SK-N-SH (cell line): ENCODE data around the gene DEPDC1. TPM values are rescaled to one million over a fixed set of nuclear protein-coding genes. Genes with fewer than 3 reads are reported as not detected.
A peak's percentile ranks its signal among the peaks of the same experiment; 100 is the strongest.

Source experiments
- CTCF ChIA-PET: fragments of 300-600, 350-600 bp; formaldehyde crosslinking; extraction: SDS; loops from one replicate; lab custom pipeline; 2021; lab: Yijun Ruan, JAX
- POLR2A ChIA-PET: fragments of 350-600 bp; sonication (Branson Sonifier 250); formaldehyde crosslinking; extraction: SDS; loops from one replicate; lab custom pipeline; 2020; ENCODE audit warnings: antibody characterized with exemption, inconsistent platforms; lab: Yijun Ruan, JAX
- DNase-seq: peaks from one replicate; pipeline ENCODE4 v3.0.0; 2012
- H2AFZ ChIP-seq: fragments of 200-600 bp; sonication (generic); 2 replicates; pipeline ENCODE4 v1.8.1; 2016; ENCODE audit warnings: antibody characterized with exemption, mild to moderate bottlenecking, low read depth
- H3F3A ChIP-seq: fragments of 200-600 bp; sonication (generic); replicated peaks from 2 replicates; pipeline ENCODE3; 2016; ENCODE audit warnings: antibody characterized with exemption, mild to moderate bottlenecking; ENCODE audit not compliant: insufficient read depth
- H3K27ac ChIP-seq, 2 experiments: fragments of 200-500 bp in 1 of 2; fragments of 200-600 bp in 1 of 2; sonication (Bioruptor generic) in 1 of 2; sonication (generic), shearing (Covaris generic) in 1 of 2; 2 replicates each; pipeline versions ENCODE4 v1.5.1 to v1.6.1; 2014 to 2016; ENCODE audit warnings: low read depth in 2 of 2, inconsistent platforms in 1 of 2, low read length in 1 of 2, mild to moderate bottlenecking in 1 of 2, mixed read lengths in 1 of 2
- H3K27me3 ChIP-seq: fragments of 200-600 bp; sonication (generic), shearing (Covaris generic); 2 replicates; pipeline ENCODE4 v1.6.1; 2016; ENCODE audit warnings: mixed run types; ENCODE audit not compliant: insufficient read depth
- H3K36me3 ChIP-seq, 2 experiments: fragments of 200-500 bp in 1 of 2; fragments of 200-600 bp in 1 of 2; sonication (Bioruptor generic) in 1 of 2; sonication (generic) in 1 of 2; replicated peaks in 1 of 2; 2 replicates each; pipeline versions ENCODE3 to v1.5.1; 2014 to 2016; ENCODE audit warnings: low read length in 1 of 2, mild to moderate bottlenecking in 1 of 2; ENCODE audit not compliant: insufficient read depth in 2 of 2, control insufficient read depth in 1 of 2
- H3K4me1 ChIP-seq, 2 experiments: fragments of 200-500 bp in 1 of 2; fragments of 200-600 bp in 1 of 2; sonication (Bioruptor generic) in 1 of 2; sonication (generic), shearing (Covaris generic) in 1 of 2; 2 replicates each; pipeline versions ENCODE4 v1.5.1 to v1.6.1; 2014 to 2016; ENCODE audit warnings: low read depth in 1 of 2, low read length in 1 of 2, mixed run types in 1 of 2; ENCODE audit not compliant: insufficient read depth in 2 of 2, control insufficient read depth in 1 of 2
- H3K4me2 ChIP-seq: fragments of 200-600 bp; sonication (generic), shearing (Covaris generic); 2 replicates; pipeline ENCODE4 v1.6.1; 2017; ENCODE audit warnings: mixed run types
- H3K4me3 ChIP-seq, 2 experiments: fragments of 200-500 bp in 1 of 2; fragments of 200-600 bp in 1 of 2; sonication (Bioruptor generic) in 1 of 2; sonication (generic), shearing (Covaris generic) in 1 of 2; 2 replicates each; pipeline versions ENCODE4 v1.5.1 to v1.8.1; 2014 to 2016; ENCODE audit warnings: low read depth in 2 of 2, inconsistent platforms in 1 of 2, low read length in 1 of 2, mild to moderate bottlenecking in 1 of 2, mixed read lengths in 1 of 2, moderate library complexity in 1 of 2
- H3K79me2 ChIP-seq: fragments of 200-600 bp; sonication (generic); 2 replicates; pipeline ENCODE4 v1.8.1; 2017; ENCODE audit warnings: mild to moderate bottlenecking; ENCODE audit not compliant: insufficient read depth
- H3K9ac ChIP-seq: fragments of 200-600 bp; sonication (generic); 2 replicates; pipeline ENCODE4 v1.6.1; 2017; ENCODE audit warnings: mixed run types
- H3K9me2 ChIP-seq: fragments of 200-600 bp; sonication (generic); 2 replicates; pipeline ENCODE4 v1.6.1; 2017; ENCODE audit warnings: mixed run types
- H3K9me3 ChIP-seq: fragments of 200-600 bp; sonication (generic); 2 replicates; pipeline ENCODE4 v1.6.1; 2017; ENCODE audit warnings: mixed run types, mild to moderate bottlenecking, moderate library complexity
- H4K20me1 ChIP-seq: fragments of 200-600 bp; sonication (generic); 2 replicates; pipeline ENCODE4 v1.6.1; 2017; ENCODE audit warnings: mild to moderate bottlenecking, mixed run types; ENCODE audit not compliant: insufficient read depth
- CHD2 ChIP-seq: fragments of 150-350 bp; IDR thresholded peaks from 2 replicates; pipeline ENCODE4 v1.6.1; 2018; ENCODE audit warnings: low read length; ENCODE audit not compliant: partially characterized antibody
- CTCF ChIP-seq: fragments of 200-600 bp; sonication (generic); IDR thresholded peaks from 2 replicates; pipeline ENCODE4 v1.6.1; 2017; ENCODE audit warnings: antibody characterized with exemption, mild to moderate bottlenecking, moderate library complexity
- EP300 ChIP-seq, 2 experiments: IDR thresholded peaks; 2 replicates each; pipeline versions ENCODE4 v1.4.0 to v1.6.1; 2012; ENCODE audit warnings: borderline replicate concordance in 1 of 2, low read depth in 1 of 2, low read length in 1 of 2
- FOSL2 ChIP-seq: IDR thresholded peaks from 2 replicates; pipeline ENCODE4 v1.4.0; 2012; ENCODE audit warnings: low read depth, mild to moderate bottlenecking, moderate library complexity, borderline replicate concordance
- FOXJ3 ChIP-seq: sonication (generic); formaldehyde crosslinking; IDR thresholded peaks from 2 replicates; pipeline ENCODE4 v1.5.1; 2020; ENCODE audit warnings: mild to moderate bottlenecking, missing genetic modification reagents
- FOXM1 ChIP-seq: IDR thresholded peaks from 2 replicates; pipeline ENCODE4 v1.4.0; 2012; ENCODE audit warnings: low read depth, mild to moderate bottlenecking
- GATA2 ChIP-seq: sonication (generic); formaldehyde crosslinking; IDR thresholded peaks from 2 replicates; pipeline ENCODE4 v1.5.0; 2020; ENCODE audit warnings: mild to moderate bottlenecking, missing genetic modification reagents
- IRF3 ChIP-seq: fragments of 150-350 bp; IDR thresholded peaks from 2 replicates; pipeline ENCODE4 v1.6.1; 2016; ENCODE audit warnings: mild to moderate bottlenecking, low read depth, low read length
- MEF2A ChIP-seq: IDR thresholded peaks from 2 replicates; pipeline ENCODE4 v1.4.0; 2012; ENCODE audit warnings: low read depth, borderline replicate concordance
- NRF1 ChIP-seq: IDR thresholded peaks from 2 replicates; pipeline ENCODE4 v1.6.1; 2012; ENCODE audit warnings: low read depth, mild to moderate bottlenecking, low read length
- PBX3 ChIP-seq: IDR thresholded peaks from 2 replicates; pipeline ENCODE4; 2012
- POLR2AphosphoS5 ChIP-seq: IDR thresholded peaks from 2 replicates; pipeline ENCODE4 v1.6.1; 2012; ENCODE audit warnings: low read depth, low read length
- RAD21 ChIP-seq: IDR thresholded peaks from 2 replicates; pipeline ENCODE4 v1.6.1; 2012; ENCODE audit warnings: mild to moderate bottlenecking, low read length
- REST ChIP-seq: IDR thresholded peaks from 2 replicates; pipeline ENCODE4 v1.6.1; 2012; ENCODE audit warnings: mild to moderate bottlenecking, low read depth, low read length, moderate library complexity
- RFX5 ChIP-seq: IDR thresholded peaks from 2 replicates; pipeline ENCODE4 v1.6.1; 2012; ENCODE audit warnings: mild to moderate bottlenecking, improper control_type of control experiment, low read length
- SIN3A ChIP-seq: IDR thresholded peaks from 2 replicates; pipeline ENCODE4 v1.6.1; 2012; ENCODE audit warnings: low read depth, mild to moderate bottlenecking, low read length, moderate library complexity, borderline replicate concordance
- SMC3 ChIP-seq: IDR thresholded peaks from 2 replicates; pipeline ENCODE4 v1.6.1; 2012; ENCODE audit warnings: low read depth, low read length, improper control_type of control experiment
- TAF1 ChIP-seq: IDR thresholded peaks from 2 replicates; pipeline ENCODE4 v1.6.1; 2012; ENCODE audit warnings: low read depth, mild to moderate bottlenecking, low read length, moderate library complexity, borderline replicate concordance
- TEAD4 ChIP-seq: IDR thresholded peaks from 2 replicates; pipeline ENCODE4 v1.4.0; 2012; ENCODE audit warnings: mild to moderate bottlenecking, borderline replicate concordance; ENCODE audit not compliant: insufficient read depth
- USF2 ChIP-seq: fragments of 150-350 bp; IDR thresholded peaks from 2 replicates; pipeline ENCODE4 v1.6.1; 2017; ENCODE audit warnings: antibody characterized with exemption, low read length, low read depth, borderline replicate concordance
- WGBS: methylation state at CpG from one replicate; pipeline ENCODE4 v1.1.6; 2017; ENCODE audit warnings: low lambda C conversion rate; 5-methylcytosine and 5-hydroxymethylcytosine counted together
- polyA plus RNA-seq, 3 experiments: library from polyadenylated mRNA; depleted of rRNA; stranded (reverse); fragments of >200 nt; gene quantifications; 2 replicates each; pipeline ENCODE4 v1.2.3, GENCODE V29; 2012

DEPDC1 gene
- polyA plus RNA-seq, 1 of the 3 experiments (the other 2 are of a cell fraction), result 3.8 TPM

GRCh38 chr1:68495532-68495931 lies 1.4 kb downstream of the DEPDC1 start:
- DNase-seq, result peak; percentile 14
- peak overlapping the region; percentile 96 for H3K4me2 ChIP-seq
- H3K27me3 ChIP-seq, result no peaks in the 10 kb centered on the region
- ChIA-PET CTCF (interaction anchor here (1.3 kb wide), 1 partner anchor 26 kb away, joined by 3 read pairs; no protein-coding TSS in a partner anchor), POLR2A (no interaction called here)
- H3K4me3 ChIP-seq, result peak overlapping the region; percentile 94 to 95; a peak in 3 of 4 replicates
- H3K27ac ChIP-seq, result peak overlapping the region; percentile 3 to 34; a peak in 1 of 4 replicates
- H3K9me3 ChIP-seq, result no peaks in the 10 kb centered on the region
- H4K20me1 ChIP-seq, result no peaks in the 10 kb centered on the region
- H3K9me2 ChIP-seq, result no peaks in the 10 kb centered on the region
- H3K9ac ChIP-seq, result peak overlapping the region; percentile 92; the same call in 1 of the 2 replicates
- peaks cover 4% of the 10 kb centered on the region for H3F3A ChIP-seq
- peaks cover 7 to 13% of the 10 kb centered on the region in 2 experiments; a peak in 3 of 4 replicates for H3K4me1 ChIP-seq
- TF ChIP-seq NRF1, result no peak
- TF ChIP-seq FOSL2, result no peak
- TF ChIP-seq RAD21, result no peak
- TF ChIP-seq IRF3, result no peak
- TF ChIP-seq USF2, result no peak
- no peak for TF ChIP-seq CTCF
- no peak for TF ChIP-seq TEAD4
- TF ChIP-seq EP300 (IDR thresholded peaks at IDR 0.05; ENCODE audit: borderline replicate concordance in 1 of 2, low read depth in 1 of 2, low read length in 1 of 2), result no peak
- TF ChIP-seq RFX5, result no peak
- no peak for TF ChIP-seq SIN3A
- no peak for TF ChIP-seq TAF1
- TF ChIP-seq SMC3, result no peak
- no peak for TF ChIP-seq REST
- no peak for TF ChIP-seq PBX3
- no peak for TF ChIP-seq FOXJ3
- TF ChIP-seq MEF2A, result no peak
- TF ChIP-seq GATA2 (CRISPR knock-in tag), result no peak
- TF ChIP-seq POLR2AphosphoS5, result no peak
- no peak for TF ChIP-seq CHD2
- TF ChIP-seq FOXM1, result no peak
- peaks cover 58% of the 10 kb centered on the region for H3K79me2 ChIP-seq
- peak overlapping the region; percentile 92 for H2AFZ ChIP-seq
- 59% methylated on average over 3 of the region's 3 CpGs for WGBS
- H3K36me3 ChIP-seq, result peaks cover 0 to 6% of the 10 kb centered on the region in 2 experiments
